Stimulated activated CD8-positive, alpha-beta memory T cell treated with anti-CD3 and anti-CD28 coated beads, Interleukin-7, amount 100 ng/mL, for 48 hours (primary cell): ENCODE data around the gene CCNJL.
"Not testable (repeated sequence)": the region's sequence is repeated elsewhere in the genome, so short reads cannot be mapped to it uniquely, and the experiment has no call there.

Source experiments
- DNase-seq, 2 donors: peaks; one replicate each; pipeline ENCODE4 v3.0.0-alpha.2; 2020; ENCODE audit warnings: low read depth in 1 of 2; ENCODE audit errors: extremely low read depth in 1 of 2

Gene CCNJL

DNA sequence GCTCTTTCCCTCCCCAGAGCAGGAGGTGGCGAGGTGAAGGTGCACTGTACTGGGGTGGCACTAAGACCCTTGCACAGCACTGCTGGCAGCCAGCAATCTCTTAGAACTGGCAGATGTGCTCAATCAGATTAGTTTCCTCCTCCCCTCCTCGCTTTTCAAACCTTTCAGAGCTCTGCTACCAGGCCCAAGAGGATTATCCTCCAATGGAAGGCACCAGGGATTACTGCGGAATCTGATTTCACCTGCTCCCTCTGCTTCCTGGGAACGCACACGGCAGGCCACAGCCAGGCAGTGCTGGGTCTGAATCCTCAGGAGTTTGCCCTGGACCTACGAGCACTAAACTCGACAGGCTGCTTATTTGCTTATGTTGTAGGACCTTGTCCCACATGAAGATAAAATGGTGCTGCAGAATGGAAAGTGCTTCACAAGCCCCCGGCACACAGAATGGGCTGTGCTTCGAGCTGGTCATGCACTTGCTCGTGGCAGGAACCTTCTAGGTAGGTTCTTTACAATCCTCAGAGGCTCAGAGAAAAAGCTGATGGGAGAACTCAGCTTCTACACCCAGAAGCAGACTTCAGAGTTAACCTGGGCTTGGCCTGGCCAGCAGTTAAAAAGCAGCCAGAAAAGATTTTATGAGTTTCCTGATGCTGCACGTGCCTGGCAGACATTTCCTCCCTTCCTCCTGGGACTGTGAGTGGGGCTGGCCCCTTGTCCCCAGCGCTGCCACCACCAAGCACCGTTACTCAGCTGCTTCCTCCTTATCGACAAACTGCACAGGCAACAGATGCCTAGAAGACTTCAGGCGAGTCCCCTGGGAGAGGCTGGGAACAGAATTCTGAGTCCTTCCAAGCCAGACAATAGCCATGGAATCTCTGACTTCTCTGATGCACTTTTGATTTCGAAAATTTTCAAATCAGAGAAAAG, 50.0 kb downstream of the CCNJL start:
- DNase-seq, result no peak

DNA sequence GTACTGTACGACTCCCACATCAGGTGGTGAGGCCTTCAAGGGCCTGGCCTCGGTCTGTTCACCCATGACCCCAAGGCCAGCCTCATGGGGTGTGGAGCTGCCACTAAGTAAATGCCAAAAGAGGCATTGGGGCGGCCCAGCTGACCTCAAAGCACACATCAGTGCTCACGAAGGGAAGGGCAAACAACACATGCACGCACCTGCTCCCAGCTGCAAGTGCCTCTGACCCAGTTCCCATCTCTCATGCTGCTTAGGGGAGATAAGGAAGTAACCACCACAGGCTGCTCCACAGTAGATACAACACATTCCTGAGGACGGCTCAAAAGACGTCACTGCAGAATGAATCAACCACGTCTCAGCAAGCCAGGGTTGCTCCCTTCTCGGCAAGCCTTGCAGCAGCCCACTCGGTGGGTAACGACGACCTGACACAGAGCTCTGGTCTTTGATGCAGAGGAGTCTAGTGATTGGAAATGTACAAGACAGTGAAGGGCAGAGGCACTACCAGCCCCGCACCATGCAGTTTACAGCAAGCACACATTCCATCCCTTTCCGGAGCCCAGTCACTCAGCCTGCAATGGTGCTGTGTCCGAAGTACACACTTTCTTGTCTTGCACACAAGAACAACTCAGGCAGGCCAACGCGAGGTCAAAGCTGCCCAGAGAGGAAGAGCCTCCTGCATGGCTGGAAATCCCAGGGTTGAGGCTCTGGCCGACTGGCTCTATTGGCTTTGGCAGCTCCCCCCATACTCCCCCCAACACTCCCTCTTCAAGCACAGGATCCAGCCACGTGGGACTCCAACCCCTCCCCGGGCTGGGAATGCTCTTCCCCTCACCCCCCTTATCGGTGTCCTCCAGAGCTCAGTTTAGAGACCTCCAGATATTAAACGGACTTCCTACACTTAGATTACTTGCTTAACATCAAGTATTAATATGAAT, 51.2 kb downstream of the CCNJL start:
- no peak for DNase-seq

DNA sequence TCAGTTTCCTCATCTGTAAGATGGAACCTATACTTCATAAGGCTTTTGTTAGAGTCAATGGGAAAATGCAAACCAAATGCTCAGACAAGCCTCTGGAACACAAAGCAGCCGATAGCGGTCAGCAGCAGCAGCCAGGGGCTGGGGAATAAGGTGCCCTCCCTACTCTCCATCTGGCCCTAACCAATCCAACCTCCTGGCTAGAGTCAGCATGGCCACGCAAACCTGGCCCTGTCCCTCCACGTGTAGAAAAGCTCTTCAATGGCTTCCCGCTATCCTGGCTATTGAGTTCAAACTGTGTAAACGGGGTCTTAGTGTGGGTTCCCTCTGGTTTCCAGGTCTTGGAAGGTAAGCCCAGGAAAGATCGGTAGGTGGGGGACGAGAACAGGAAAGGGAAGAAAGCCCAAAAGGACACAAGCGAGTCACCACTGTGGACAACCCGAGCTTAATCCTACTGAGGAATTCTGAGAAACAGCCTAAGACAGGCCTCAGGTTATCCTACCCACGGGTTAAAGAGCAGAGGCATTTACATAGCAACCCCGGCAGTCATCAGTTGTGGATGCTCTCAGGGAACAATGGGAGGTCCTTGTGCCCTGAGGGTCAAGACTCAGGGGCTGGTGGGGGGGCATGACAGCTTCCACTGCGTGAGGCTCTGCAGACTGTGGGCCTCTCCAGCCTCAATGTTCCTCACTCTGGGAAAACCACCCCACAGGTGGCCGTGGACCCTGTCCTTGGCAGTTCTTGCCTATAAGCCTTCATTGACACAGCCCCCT, 52.2 kb downstream of the CCNJL start:
- no peak for DNase-seq

GRCh38 chr5:160259341-160259740, 53.0 kb downstream of the CCNJL start:
- no peak for DNase-seq

- DNase-seq, result no peak
Observed at GRCh38 chr5:160254706-160255105, 57.7 kb downstream of the CCNJL start.

GRCh38 chr5:160253441-160253840, 58.9 kb downstream of the CCNJL start:
- DNase-seq, result no peak

DNA sequence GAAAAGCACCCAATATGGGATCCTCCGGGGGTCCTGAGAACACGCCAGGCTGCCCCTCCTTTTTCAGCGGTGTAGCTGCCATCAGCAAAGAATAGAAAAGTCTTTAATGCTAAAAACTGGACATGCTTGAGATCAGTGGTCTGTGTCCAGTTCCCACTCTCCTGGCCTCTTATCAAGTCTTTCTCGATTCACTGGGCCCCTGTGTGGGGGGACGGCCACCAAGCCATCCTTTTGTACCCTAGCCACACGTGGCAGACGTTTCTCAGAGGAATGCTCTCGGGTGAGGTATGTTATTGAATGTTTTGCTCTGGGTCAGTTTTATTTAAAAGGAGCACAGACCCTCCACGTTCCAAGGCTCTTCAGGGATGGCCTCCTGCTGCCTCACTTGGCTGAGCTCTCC, 59.4 kb downstream of the CCNJL start:
- no peak for DNase-seq

DNA sequence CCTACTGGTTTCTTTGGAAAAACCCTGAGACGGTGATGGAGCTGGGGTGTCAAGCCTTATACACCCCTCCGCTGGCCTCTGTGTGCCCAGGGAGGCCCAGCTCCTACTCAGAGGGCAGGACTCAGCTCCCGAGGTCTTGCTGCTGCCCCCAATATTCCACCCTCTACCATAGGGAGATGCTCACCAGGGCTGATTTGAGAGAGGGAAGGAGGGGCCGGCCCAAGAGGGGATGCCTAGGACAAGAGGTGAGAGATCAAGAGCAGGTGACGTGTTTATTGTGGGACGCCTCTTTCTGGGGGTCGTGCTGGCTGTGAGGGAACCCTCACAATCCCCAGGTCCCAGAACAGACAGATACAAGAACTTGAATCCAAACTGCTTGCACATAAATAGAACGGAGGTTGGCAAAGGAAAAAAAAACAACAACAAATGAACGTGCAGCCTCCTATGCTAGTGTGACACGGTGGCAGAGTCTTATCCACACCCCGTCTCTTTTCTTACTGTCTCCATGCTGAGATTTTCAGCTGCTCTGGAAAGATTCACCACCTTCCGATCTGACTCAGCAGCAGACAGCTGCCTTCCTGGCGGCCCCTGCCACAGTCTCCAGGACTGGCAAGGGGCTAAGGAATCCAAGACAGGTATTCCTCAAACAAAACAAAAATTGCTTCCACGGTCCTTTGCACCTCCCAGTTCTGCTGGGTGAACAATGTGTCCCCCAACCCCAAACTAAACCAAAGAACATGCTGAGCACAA, 60.8 kb downstream of the CCNJL start:
- DNase-seq, result no peak

GRCh38 chr5:160250826-160251225, 61.5 kb downstream of the CCNJL start:
- DNase-seq, result no peak

GRCh38 chr5:160250226-160250625, 62.1 kb downstream of the CCNJL start:
- no peak for DNase-seq

DNA sequence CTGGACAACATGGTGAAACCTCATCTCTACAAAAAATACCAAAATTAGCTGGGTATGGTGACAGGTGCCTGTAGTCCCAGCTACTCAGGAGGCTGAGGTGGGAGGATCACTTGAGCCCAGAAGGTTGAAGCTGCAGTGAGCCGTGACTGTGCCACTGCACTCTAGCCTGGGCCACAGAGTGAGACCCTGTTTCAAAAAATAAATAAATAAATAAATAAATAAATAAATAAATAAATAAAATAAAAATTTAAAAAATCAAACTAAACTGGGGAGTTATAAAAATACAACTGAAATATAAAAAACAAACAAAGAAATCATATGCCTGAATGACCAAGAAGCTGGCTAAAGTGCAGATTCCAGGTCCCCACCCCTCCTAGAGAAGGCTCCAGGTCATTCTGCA, 62.8 kb downstream of the CCNJL start:
- not testable (repeated sequence) for DNase-seq

GRCh38 chr5:160245506-160246086, 66.8 kb downstream of the CCNJL start:
- DNase-seq, result no peak

DNA sequence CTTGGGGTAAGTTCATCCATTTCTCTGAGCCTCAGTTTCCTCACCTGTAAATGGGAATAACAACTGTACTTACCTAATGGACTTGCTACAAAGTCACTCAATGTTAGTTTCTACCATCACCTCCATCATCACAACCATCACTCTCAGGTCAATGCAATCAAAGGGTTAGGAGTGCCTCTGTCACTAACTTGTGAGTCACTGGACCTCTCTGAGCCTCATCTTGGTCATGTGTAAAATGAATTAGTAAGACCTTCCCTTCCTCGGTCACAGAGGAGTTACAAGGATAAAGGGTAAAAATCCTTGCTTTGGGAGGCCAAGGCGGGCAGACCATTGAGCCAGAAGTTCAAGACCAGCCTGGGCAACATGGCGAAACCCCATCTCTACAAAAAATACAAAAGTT, 70.2 kb downstream of the CCNJL start:
- no peak for DNase-seq

DNA sequence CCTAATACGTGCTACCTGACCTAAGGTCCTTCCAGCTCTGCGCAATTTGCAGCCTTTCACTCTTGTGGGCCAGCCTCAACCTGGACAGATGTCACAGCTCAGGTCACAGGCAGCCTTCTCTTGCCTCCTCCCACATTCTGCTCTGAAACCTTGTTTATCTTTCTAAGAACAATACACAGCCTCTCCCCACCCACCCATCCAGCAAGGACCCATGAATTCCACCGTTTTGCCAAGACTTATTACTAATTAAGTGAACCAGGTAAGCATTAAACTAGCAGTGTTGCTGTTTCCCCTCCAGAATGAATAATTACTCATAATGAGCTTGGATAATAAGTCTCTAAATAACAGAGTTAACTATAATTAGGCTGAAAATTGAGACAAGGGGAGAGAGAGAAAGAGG, 72.0 kb downstream of the CCNJL start:
- DNase-seq, result no peak

DNA sequence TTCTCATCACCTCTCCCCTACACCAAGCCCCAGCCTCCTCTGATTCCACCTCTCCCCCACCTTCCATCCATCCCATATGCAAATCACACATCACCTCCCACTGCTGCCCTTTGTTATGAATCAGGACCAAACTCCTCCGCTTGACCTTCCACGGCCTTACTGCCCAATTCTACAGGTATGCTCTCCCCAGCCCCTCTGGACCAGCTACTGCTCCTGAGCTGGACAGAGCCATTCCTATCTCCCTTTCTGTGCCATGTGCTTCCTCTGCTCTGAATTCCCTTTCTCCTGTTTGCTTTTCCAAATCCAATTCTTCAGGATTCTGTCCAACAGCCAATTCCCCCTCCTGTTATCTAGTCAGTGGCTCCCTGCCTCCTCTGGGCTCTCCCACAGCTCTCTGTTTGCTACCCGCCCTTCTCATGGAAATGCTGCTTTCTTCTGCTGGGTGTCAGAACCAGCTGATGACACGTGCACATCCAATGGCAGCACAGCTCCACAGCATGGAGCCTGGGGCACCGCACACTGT, 74.7 kb downstream of the CCNJL start:
- no peak for DNase-seq

DNA sequence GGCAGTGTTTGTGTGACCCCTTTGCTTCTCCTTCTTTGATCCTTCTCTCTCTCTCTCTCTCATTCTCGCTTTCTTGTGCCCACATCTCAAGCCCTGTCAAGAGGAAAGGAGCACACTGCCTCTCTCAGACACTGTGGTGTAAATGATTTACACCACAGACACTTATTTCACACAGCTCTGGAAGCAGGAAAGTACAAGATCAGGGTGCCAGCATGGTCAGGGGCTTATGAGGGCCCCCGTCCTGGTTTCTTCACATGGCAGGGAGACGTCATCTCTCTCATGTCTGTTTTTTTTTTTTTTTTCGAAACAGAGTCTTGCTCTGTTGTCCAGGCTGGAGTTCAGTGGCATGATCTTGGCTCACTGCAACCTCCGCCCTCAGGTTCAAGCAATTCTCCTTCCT, 76.6 kb downstream of the CCNJL start:
- DNase-seq, result no peak

DNA sequence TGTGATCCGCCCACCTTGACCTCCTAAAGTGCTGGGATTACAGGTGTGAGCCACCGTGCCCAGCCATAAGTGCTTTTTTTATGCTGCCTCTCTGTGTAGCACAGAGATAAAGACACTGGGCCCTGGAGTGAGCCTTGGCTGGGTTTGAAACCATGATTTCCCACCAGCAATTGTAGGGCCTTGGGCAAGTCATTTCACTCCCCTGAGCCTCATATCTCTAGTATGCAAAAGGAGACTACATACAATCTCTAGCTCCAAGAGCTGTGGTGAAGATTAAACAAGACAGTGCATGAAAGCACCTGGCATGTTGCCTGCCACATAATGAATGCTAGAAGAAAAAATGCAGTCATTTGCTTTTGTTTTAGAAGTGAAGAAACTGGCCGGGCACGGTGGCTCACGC, 79.1 kb downstream of the CCNJL start:
- DNase-seq, result no peak

DNA sequence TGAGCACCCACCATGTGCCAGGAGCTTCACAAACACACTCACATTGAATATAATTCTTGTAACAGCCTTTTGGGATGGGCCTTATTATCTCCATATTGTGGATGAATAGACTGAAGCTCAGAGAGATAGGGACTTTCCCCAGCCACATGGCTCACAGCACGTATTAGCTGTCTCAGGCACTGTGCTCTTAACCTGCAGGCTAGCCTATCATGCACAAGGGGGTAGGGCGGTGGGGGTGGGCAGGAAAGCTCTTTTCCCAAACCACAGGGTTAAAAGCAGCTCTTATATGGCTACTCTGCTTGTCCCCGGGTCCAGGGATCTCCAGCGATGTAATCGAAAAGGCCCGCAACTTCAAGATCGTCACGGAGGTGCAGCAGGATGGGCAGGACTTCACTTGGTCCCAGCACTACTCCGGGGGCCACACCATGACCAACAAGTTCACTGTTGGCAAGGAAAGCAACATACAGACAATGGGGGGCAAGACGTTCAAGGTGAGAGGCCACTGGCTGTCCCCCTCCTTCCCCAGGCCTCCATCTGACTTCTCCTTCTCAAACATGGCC, 80.5 kb downstream of the CCNJL start:
- no peak for DNase-seq
